ENCODE measurements around the gene RSBN1L. TPM values are rescaled to one million over a fixed set of nuclear protein-coding genes. Genes with fewer than 3 reads are reported as not detected.

The RSBN1L gene
- polyA plus RNA-seq, 4 donors: 25.7 to 34.1 (median 29.9) TPM

- no peak for DNase-seq (ENCODE audit: low read depth in 4 of 4, low spot score in 2 of 4)
These were observed 31.9 kb downstream of the RSBN1L start for GRCh38 chr7:77727936-77728701.

GRCh38 chr7:77729574-77730348 lies 33.5 kb downstream of the RSBN1L start:
- no peak for DNase-seq (ENCODE audit: low read depth in 4 of 4, low spot score in 2 of 4)

- no peak for DNase-seq (ENCODE audit: low read depth in 4 of 4, low spot score in 2 of 4)
These were observed 35.5 kb downstream of the RSBN1L start for GRCh38 chr7:77731716-77732115.

DNA sequence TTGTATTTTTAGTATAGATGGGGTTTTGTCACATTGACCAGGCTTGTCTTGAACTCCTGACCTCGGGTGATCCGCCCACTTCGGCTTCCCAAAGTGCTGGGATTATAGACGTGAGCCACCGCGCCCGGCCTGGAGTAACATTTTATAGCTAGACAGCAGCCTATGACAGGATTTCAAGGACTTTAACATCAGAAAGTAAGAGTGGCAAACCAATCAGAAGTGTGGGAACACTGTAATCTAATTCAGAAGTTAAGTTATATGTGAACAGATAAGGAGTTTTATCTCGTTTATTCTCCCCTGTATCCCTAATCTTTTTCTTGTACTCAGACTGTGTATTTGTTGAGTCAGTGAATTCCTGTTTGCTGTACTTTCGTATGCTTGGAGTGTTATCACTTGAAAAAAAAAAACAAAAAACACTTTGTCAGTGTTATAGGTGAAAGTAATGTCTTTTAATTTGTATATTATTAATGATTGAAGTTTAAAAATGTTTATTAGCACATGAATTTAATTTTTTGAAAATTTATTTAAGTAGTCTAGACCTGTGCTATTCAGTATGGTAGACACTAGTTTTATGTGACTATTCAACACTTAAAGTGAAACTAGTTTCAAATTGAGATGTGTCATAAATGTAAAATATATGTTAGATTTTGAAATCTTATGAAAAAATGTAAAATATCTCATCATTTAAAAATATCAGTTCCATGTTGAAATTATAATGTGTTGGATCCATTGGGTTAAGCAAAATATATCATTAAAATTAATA lies 38.6 kb downstream of the RSBN1L start:
- DNase-seq (ENCODE audit: low read depth in 4 of 4, low spot score in 2 of 4): no peak

DNA sequence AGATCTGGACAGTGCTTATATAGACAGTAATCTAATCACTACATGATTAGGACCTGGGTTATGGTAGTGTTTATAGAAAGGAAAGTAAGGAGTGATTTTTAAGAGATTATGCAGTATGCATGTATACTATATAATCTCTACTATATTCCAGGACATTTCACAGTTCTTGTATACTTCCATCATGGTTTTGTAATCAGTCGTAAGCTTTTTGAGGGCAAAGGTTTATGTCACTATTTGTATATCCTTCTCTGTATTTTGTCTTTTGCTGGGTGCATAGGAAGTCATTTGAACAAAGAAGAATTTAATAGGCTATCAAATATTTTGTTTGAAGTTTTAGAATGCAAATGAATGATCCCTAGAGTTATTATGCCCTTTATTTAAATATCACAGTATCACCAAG lies 39.2 kb downstream of the RSBN1L start:
- DNase-seq (ENCODE audit: low read depth in 4 of 4, low spot score in 2 of 4): no peak

- DNase-seq (ENCODE audit: low read depth in 4 of 4, low spot score in 2 of 4): no peak
These were observed 40.7 kb downstream of the RSBN1L start for GRCh38 chr7:77736991-77737390.

- no peak for DNase-seq (ENCODE audit: low read depth in 4 of 4, low spot score in 2 of 4)
These were observed 42.1 kb downstream of the RSBN1L start for GRCh38 chr7:77738382-77738781.

GRCh38 chr7:77738871-77739270 lies 42.6 kb downstream of the RSBN1L start:
- no peak for DNase-seq (ENCODE audit: low read depth in 4 of 4, low spot score in 2 of 4)

- no peak for DNase-seq (ENCODE audit: low read depth in 4 of 4, low spot score in 2 of 4)
These were observed 44.0 kb downstream of the RSBN1L start for GRCh38 chr7:77740257-77740656.

DNA sequence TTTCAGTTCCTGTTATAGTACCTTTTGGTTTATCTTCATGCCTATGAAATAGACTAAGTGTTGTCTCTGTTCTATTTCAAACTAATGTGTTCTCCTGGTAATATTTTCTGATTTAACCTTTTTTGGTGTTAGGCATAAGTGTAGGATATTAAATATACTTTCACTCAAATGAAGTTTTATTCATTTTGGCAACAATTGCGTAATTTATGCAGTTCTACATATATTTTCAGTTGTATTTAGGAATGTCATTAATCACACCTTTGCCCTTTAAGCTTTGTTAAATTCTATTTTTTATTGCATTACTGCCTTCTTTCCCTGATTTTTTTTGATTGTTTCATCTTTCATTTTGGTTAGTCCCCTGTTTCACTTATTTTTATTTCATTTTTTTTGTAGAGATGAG lies 47.3 kb downstream of the RSBN1L start:
- no peak for DNase-seq (ENCODE audit: low read depth in 4 of 4, low spot score in 2 of 4)

DNA sequence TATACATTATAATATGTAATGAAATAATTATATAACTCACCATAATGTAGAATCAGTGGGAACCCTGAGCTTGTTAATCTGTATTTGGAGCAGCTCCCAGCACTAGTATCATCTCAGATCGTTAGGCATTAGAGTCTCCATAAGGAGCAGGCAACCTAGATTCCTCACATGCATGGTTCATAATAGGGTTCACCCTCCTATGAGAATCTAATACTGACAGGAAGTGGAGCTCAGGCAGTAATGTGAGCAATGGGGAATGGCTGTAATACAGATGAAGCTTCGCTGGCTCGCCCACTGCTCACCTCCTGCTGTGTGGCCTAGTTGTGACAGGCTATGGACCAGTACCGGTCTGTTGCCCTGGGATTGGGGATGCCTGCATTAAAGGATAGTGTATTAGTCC lies 49.5 kb downstream of the RSBN1L start:
- DNase-seq (ENCODE audit: low read depth in 4 of 4, low spot score in 2 of 4): no peak

- DNase-seq (ENCODE audit: low read depth in 4 of 4, low spot score in 2 of 4): no peak
These were observed 50.0 kb downstream of the RSBN1L start for GRCh38 chr7:77746164-77746823.

- DNase-seq (ENCODE audit: low read depth in 4 of 4, low spot score in 2 of 4): no peak
These were observed 50.5 kb downstream of the RSBN1L start for GRCh38 chr7:77746824-77747165.

DNA sequence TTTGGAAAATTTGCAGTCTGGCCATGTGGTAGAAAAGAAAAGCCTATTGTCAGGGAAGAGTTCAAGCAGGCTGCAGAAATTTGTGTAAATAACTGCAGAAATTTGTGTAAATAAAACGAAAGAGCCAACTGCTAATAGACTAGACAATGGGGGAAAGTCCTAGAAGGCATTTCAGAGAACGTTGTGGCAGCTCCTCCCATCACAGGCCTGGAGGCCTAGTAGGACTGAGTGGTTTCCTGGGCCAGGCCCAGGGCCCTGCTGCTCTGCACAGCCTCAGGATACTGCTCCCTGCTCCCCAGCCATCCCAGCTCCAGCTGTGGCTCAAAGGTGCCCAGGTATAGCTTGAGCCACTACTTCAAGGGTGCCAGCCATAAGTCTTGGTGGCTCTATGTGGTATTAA lies 50.9 kb downstream of the RSBN1L start:
- DNase-seq (ENCODE audit: low read depth in 4 of 4, low spot score in 2 of 4): no peak

DNA sequence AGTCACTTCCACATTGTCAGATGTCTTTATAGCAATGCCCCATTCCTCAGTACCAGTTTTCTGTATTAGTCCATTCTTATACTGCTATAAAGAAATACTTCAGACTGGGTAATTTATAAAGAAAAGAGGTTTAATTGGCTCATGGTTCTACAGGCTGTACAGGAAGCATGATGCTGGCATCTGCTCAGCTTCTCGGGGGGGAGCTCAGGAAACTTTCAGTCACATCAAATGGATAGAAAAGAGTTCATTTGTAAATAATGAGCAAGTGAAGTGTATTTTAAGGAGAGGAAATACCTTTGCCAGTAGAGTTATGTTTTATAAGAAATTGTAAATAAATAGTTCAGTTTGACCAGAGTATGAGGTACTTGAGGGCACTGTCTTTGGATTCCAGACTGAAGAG lies 51.5 kb downstream of the RSBN1L start:
- DNase-seq (ENCODE audit: low read depth in 4 of 4, low spot score in 2 of 4): no peak

- no peak for DNase-seq (ENCODE audit: low read depth in 4 of 4, low spot score in 2 of 4)
These were observed 55.8 kb downstream of the RSBN1L start for GRCh38 chr7:77752016-77752415.

DNA sequence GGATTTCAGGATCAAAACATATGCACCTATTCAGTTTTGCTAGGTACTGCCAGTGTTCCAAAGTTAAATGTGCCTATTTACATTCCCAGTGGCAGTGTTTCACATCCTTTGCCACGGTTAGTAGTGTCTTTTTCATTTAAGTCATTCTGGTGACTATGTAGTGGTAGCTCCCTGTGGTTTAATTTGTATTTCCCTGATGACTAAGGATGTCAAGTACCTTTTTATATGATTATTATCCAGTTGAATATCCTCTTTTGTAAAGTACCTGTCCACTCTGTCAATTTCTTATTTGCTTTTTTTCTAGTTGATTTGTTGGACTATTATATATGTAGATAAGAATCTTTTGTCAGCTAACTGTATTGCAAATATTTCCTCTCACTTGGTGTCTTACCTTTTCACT lies 56.9 kb downstream of the RSBN1L start:
- DNase-seq (ENCODE audit: low read depth in 4 of 4, low spot score in 2 of 4): no peak

- no peak for DNase-seq (ENCODE audit: low read depth in 4 of 4, low spot score in 2 of 4)
These were observed 61.3 kb downstream of the RSBN1L start for GRCh38 chr7:77757589-77757988.

DNA sequence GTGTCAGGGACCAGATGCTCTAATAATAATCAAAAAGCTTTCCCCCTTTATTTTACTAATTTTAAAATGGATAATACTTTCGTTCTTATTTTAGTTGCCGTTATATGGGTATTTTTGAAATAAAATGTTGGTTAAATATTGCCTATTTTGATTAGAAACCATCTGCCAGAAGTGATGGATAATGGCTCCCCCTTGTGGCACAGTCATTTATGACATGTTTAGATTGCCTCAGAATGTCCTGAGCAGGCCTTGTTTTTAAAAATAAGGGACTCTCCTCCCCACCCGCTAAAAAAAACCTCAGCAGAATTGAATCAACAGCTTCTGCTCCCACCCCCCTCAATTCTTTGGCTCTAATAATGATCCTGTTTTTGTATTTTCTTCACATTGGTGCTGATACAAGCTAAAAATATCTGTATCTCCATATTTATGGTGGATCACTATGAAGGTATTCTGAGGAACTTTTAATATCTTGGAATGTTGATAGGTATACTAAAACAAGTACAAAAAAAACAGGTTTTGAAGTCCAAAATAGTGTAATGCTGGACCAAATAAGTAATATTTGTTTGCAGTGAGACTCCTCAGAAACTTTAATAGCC lies 63.1 kb downstream of the RSBN1L start:
- DNase-seq (ENCODE audit: low read depth in 4 of 4, low spot score in 2 of 4): peak in 3 of 4 donors; percentile 17 to 61 (median 41)

GRCh38 chr7:77760809-77761453 lies 64.7 kb downstream of the RSBN1L start:
- DNase-seq (ENCODE audit: low read depth in 4 of 4, low spot score in 2 of 4): no peak
